ENCODE measurements around the gene CAPSL. TPM values are rescaled to one million over a fixed set of nuclear protein-coding genes. Genes with fewer than 3 reads are reported as not detected.

CAPSL gene
- total RNA-seq, 4 donors from 2014 or later = not detected

DNA sequence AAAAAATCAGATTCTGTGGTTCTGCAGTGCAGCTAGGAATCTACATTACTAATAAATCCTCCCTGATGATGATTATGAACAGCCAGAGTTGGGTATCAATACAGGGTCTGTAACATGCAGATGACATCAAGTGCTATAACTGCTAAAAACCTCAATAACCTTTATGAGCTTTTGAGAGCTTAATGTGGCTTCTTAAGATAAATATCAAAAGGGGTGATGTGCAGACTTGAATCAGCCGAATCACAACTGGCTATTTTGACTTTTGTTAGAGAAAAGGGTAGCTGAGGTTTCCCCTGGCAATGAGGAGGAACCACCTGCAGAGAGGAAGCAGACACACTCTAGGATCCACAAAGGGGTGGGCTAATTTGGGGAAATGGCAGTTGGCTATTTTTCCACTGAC lies 30.2 kb downstream of the CAPSL start:
- Histone ChIP-seq H3K9me3 (no peaks in the 10 kb centered on the region), H3K36me3 (no peaks in the 10 kb centered on the region), H3K4me1 (no peaks in the 10 kb centered on the region), H3K4me3 (no peak overlapping the region), H3K27me3 (no peaks in the 10 kb centered on the region), H3K27ac (no peak overlapping the region)
- DNase-seq (ENCODE audit: low spot score in 2 of 2) = no peak
- 44% methylated on average over 1 of the region's 1 CpG for WGBS
- TF ChIP-seq POLR2AphosphoS5 (IDR thresholded peaks at IDR 0.05) (no peak), POLR2A (IDR thresholded peaks at IDR 0.05) (no peak), EP300 (IDR thresholded peaks at IDR 0.05) (no peak), CTCF (IDR thresholded peaks at IDR 0.05) (no peak)

DNA sequence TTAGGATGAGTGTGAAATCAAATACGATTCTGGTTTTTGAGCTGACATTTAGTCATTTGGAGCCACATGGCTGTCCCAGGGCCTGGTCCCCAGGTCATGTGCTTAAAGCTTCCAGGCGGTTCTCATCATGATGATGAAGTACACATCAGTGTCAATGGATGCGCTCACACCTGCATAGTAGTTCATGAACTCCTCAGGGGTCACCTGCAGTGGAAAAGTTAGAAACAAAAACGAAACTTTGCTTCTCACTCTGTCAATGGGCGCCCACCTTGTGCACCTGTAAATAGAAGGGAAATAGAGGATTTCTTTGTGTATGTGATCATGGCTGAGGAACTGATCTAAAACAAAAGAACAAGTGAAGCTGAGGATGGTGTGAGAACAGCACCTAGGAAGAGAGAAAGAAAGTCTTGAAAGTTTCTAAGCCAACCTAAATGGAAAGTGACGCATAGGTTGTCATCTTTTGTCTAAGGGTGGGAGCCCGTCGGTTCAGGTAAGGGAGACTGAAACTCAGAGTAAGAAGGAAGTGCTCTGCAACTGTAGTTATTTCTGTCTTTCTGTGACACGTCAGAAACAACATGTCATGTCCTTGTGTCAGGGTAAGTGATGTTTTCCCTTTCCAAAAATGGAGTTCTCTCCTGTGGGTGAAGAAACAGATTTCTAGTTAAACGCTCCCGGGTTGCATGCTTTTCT lies 33.8 kb downstream of the CAPSL start:
- Histone ChIP-seq H3K27me3 (no peaks in the 10 kb centered on the region), H3K9me3 (no peaks in the 10 kb centered on the region), H3K27ac (no peak overlapping the region), H3K4me3 (no peak overlapping the region), H3K36me3 (no peaks in the 10 kb centered on the region), H3K4me1 (no peaks in the 10 kb centered on the region)
- 90% methylated on average over 11 of the region's 11 CpGs for WGBS
- DNase-seq (ENCODE audit: low spot score in 2 of 2) = no peak
- TF ChIP-seq POLR2A (IDR thresholded peaks at IDR 0.05) (no peak), EP300 (IDR thresholded peaks at IDR 0.05) (no peak), POLR2AphosphoS5 (IDR thresholded peaks at IDR 0.05) (no peak), CTCF (IDR thresholded peaks at IDR 0.05) (no peak)

DNA sequence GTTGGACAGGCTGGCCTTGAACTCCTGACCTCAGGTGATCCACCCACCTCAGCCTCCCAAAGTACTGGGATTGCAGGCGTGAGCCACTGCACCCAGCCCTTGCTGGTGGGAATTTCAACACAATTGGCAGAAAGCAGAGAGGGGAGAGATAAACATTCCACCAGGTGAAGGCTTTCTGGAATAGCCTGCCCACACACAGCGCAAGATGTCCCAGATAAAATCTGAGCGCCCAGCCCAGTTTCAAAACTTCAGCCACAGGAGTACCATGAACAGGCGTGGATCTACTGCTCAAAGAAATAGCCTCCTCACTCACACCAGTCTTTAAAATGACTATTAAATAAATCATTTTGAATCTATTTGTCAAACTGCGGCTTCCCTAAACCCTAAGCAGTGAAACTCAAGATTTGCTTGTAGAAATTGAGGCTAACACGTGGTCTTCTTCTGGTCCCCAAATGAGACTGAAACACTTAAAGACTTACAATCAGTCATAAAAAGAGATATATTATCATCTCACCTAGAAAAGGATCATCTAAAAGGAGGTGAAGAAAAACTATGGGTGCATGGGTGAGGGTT lies 34.7 kb downstream of the CAPSL start:
- TF ChIP-seq POLR2AphosphoS5 (IDR thresholded peaks at IDR 0.05) = no peak
- Histone ChIP-seq H3K4me3 (no peak overlapping the region), H3K36me3 (no peaks in the 10 kb centered on the region), H3K9me3 (no peaks in the 10 kb centered on the region), H3K4me1 (no peaks in the 10 kb centered on the region), H3K27ac (no peak overlapping the region), H3K27me3 (no peaks in the 10 kb centered on the region)
- DNase-seq (ENCODE audit: low spot score in 2 of 2) = no peak
- 89% methylated on average over 5 of the region's 6 CpGs for WGBS

DNA sequence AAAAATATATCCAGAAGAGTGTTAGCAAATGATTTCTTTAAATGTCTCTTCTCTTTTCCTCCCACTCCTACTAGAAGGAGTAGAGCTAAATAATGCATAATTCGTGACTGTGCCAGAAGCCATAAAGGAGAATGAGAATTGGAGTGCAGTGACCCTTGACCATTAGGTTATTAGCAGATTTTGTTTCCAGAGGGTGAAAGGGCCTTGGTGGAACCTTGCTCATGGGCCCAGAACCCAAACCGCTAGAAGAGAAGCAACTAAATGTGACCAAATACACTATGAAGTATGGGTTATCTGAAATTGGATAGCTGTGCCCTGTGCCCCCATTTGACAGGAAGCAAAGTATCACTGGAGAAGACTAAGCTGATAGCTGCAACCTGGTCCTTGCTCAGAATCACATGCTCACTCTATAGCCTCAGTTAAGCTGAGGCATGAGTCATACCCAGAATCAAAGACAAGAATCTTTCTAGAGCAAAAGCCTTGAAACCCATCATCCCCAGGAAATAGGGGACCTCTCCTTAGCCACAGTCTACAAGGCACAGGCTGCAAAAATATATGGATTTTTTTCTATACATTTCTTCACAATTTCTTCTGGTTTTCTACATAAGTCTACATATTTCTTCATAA lies 36.3 kb downstream of the CAPSL start:
- TF ChIP-seq EP300 (IDR thresholded peaks at IDR 0.05) (no peak), CTCF (IDR thresholded peaks at IDR 0.05) (no peak), POLR2AphosphoS5 (IDR thresholded peaks at IDR 0.05) (no peak), POLR2A (IDR thresholded peaks at IDR 0.05) (no peak)
- WGBS = 70% methylated on average over 2 of the region's 2 CpGs

GRCh38 chr5:35900972-35901695 lies 37.3 kb downstream of the CAPSL start:
- no peaks in the 10 kb centered on the region for H3K36me3 ChIP-seq
- WGBS = 86% methylated on average over 3 of the region's 3 CpGs
- no peak overlapping the region for H3K27ac ChIP-seq
- H3K4me3 ChIP-seq = no peak overlapping the region
- H3K4me1 ChIP-seq = no peaks in the 10 kb centered on the region
- DNase-seq (ENCODE audit: low spot score in 2 of 2) = no peak
- no peaks in the 10 kb centered on the region for H3K27me3 ChIP-seq
- H3K9me3 ChIP-seq = no peaks in the 10 kb centered on the region
- no peak for TF ChIP-seq EP300 (IDR thresholded peaks at IDR 0.05)
- no peak for TF ChIP-seq POLR2A (IDR thresholded peaks at IDR 0.05)
- no peak for TF ChIP-seq CTCF (IDR thresholded peaks at IDR 0.05)

More for the DNA sequence above, 36.3 kb downstream of the CAPSL start:
- Histone ChIP-seq H3K27me3 (no peaks in the 10 kb centered on the region), H3K4me1 (no peaks in the 10 kb centered on the region), H3K4me3 (no peak overlapping the region), H3K36me3 (no peaks in the 10 kb centered on the region), H3K9me3 (no peaks in the 10 kb centered on the region), H3K27ac (no peak overlapping the region)
- DNase-seq (ENCODE audit: low spot score in 2 of 2) = no peak
